ENCODE results near the gene RIC8B. TPM values are rescaled to one million over a fixed set of nuclear protein-coding genes. Genes with fewer than 3 reads are reported as not detected.

Gene RIC8B
- total RNA-seq, 1 donor from 2014 or later: 16.7 TPM

DNA sequence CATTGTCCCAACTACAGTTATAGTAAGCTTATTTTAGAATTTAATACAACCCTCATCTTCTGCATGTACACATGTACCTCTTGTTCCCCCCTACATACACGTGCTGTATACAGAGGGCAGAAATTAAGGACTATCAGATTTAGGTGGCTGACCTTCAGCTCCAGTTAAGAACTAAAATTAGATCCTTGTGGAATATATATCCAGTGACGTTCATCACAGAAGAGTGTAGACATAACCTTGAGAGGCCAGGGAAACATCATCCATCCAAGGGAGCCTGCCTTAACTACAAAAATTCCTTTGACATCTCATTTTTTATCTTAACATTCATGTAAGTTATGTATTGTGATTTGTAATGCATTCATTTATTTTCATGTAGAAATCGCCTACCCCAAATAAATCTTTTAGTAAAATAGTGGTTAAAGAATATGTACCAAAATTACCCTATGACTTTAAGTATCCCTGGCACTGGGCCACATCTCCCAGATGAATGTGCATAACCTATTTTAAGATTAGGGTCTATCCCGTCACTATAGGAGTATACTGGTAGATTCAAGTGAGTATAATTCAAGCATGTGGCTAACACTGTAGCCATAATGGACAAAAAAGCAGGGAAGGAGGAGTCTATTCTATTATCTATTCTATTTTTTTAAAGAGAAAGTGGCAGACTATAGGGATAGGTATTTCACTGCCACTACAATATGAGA is 27.5 kb downstream of the RIC8B start:
- intact Hi-C loops (cut with DNase I): no loop called here
- Histone ChIP-seq H3K27me3 (ENCODE audit: low read depth) (no peaks in the 10 kb centered on the region), H3K36me3 (peaks cover 17% of the 10 kb centered on the region), H3K4me3 (no peak overlapping the region), H3K4me1 (no peaks in the 10 kb centered on the region), H3K9me3 (no peaks in the 10 kb centered on the region), H3K27ac (no peak overlapping the region)
- TF ChIP-seq, protein P1, sequence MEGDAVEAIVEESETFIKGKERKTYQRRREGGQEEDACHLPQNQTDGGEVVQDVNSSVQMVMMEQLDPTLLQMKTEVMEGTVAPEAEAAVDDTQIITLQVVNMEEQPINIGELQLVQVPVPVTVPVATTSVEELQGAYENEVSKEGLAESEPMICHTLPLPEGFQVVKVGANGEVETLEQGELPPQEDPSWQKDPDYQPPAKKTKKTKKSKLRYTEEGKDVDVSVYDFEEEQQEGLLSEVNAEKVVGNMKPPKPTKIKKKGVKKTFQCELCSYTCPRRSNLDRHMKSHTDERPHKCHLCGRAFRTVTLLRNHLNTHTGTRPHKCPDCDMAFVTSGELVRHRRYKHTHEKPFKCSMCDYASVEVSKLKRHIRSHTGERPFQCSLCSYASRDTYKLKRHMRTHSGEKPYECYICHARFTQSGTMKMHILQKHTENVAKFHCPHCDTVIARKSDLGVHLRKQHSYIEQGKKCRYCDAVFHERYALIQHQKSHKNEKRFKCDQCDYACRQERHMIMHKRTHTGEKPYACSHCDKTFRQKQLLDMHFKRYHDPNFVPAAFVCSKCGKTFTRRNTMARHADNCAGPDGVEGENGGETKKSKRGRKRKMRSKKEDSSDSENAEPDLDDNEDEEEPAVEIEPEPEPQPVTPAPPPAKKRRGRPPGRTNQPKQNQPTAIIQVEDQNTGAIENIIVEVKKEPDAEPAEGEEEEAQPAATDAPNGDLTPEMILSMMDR (IDR thresholded peaks at IDR 0.05): no peak
- DNase-seq: no peak
- no peak for ATAC-seq

DNA sequence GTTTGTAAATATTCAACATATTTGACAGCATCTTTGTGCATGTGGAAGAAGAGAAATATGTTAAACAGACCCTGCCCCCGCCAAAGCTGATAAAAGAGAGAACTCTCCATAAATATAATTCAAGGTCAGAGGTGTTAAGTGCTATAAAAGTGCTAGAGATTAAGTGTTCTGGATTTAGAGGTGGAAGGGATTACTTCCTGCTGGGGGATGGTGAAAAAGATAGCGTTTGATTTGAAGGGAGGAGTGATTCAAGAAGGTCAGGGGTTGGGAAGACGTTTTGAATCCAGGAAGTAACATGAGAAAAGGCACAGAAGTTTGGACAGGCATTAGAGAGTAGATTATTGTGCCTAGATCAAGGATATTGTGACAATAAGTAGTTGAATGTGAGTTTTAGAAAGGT is 30.2 kb downstream of the RIC8B start:
- Histone ChIP-seq H3K27ac (no peak overlapping the region), H3K27me3 (ENCODE audit: low read depth) (no peaks in the 10 kb centered on the region), H3K4me3 (no peak overlapping the region), H3K4me1 (no peaks in the 10 kb centered on the region), H3K9me3 (no peaks in the 10 kb centered on the region), H3K36me3 (peaks cover 17% of the 10 kb centered on the region)
- ATAC-seq: no peak
- intact Hi-C loops (cut with DNase I): no loop called here
- DNase-seq: no peak
- TF ChIP-seq, protein P1 (IDR thresholded peaks at IDR 0.05): no peak

DNA sequence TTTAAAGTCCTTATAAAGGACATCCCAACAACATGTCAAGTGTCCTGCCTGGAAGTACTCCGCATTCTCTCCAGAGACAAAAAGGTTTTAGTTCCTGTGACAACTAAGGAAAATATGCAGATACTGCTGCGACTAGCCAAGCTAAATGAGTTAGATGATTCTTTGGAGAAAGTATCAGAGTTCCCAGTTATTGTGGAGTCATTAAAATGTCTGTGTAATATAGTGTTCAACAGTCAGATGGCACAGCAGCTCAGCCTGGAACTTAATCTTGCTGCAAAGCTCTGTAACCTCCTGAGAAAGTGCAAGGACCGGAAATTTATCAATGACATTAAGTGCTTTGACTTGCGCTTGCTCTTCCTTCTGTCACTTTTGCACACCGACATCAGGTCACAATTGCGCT is 40.2 kb downstream of the RIC8B start:
- no peak for DNase-seq
- H3K9me3 ChIP-seq: no peaks in the 10 kb centered on the region
- ATAC-seq: no peak
- intact Hi-C loops (cut with DNase I): no loop called here
- no peaks in the 10 kb centered on the region for H3K27me3 ChIP-seq (ENCODE audit: low read depth)
- no peaks in the 10 kb centered on the region for H3K4me1 ChIP-seq
- H3K36me3 ChIP-seq: peaks cover 9% of the 10 kb centered on the region
- TF ChIP-seq, protein P1 (IDR thresholded peaks at IDR 0.05): no peak
- H3K4me3 ChIP-seq: no peak overlapping the region
- H3K27ac ChIP-seq: no peak overlapping the region

DNA sequence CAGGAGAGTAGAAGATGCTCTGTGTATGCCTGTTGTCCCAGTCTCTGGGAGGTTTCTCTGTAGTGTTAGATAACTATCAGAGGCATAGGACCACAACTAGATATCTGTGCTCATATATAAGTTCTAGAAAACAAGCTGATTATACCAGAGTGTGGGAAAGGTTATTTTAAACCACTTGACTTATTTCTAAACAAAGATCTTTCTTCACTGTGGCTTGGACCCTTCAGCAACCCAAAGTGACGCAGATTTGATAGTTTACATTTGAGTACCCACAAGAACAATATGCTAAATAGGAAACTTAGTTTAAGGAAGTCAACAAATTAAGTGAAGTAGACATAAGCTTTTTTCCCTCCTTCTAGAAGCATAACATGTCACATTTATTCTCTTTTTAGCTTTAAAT is 41.3 kb downstream of the RIC8B start:
- no peaks in the 10 kb centered on the region for H3K27me3 ChIP-seq (ENCODE audit: low read depth)
- TF ChIP-seq, protein P1 (IDR thresholded peaks at IDR 0.05): no peak
- H3K4me3 ChIP-seq: no peak overlapping the region
- no peaks in the 10 kb centered on the region for H3K9me3 ChIP-seq
- H3K27ac ChIP-seq: no peak overlapping the region
- ATAC-seq (no peak), DNase-seq (no peak)
- H3K36me3 ChIP-seq: peaks cover 9% of the 10 kb centered on the region
- intact Hi-C loops (cut with DNase I): no loop called here
- H3K4me1 ChIP-seq: no peaks in the 10 kb centered on the region

DNA sequence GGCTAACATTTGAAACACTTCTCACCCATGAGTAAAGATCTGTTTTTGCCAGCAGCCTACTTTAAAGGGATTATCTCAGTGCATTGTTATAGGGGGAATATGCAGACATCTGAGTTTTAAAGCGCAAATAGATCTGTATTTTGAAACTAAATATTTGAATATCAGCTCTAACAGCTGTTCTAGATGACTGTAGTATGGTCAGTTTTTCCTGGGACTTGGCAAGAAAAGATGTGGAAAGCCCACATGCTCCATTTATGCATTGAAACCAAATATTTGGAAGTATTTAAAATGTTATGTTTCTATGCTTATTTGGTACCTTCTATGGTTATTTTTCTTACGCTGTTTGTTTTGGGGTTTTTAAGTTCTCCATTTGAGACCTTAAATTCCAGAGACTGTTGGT is 41.7 kb downstream of the RIC8B start:
- intact Hi-C loops (cut with DNase I): no loop called here
- Histone ChIP-seq H3K27me3 (ENCODE audit: low read depth) (no peaks in the 10 kb centered on the region), H3K4me3 (no peak overlapping the region), H3K36me3 (peaks cover 9% of the 10 kb centered on the region), H3K9me3 (no peaks in the 10 kb centered on the region), H3K4me1 (no peaks in the 10 kb centered on the region), H3K27ac (no peak overlapping the region)
- TF ChIP-seq, protein P1 (IDR thresholded peaks at IDR 0.05): no peak
- DNase-seq: no peak
- no peak for ATAC-seq
